Skin of body (tissue), 2 donors: ENCODE measurements around the gene CTPS1. TPM values are rescaled to one million over a fixed set of nuclear protein-coding genes. Genes with fewer than 3 reads are reported as not detected.

ENCODE experiments used
- DNase-seq: peaks from one replicate; lab custom pipeline; 2025; lab: John Stamatoyannopoulos, UW
- total RNA-seq: library from RNA; depleted of rRNA; stranded (reverse); fragments of >200 nt; gene quantifications from one replicate; pipeline ENCODE4 v1.2.3, GENCODE V29; 2014

The CTPS1 gene
- total RNA-seq, 1 donor from 2014 or later = 19.9 TPM

GRCh38 chr1:40969445-40969844 is 10.1 kb upstream of the CTPS1 start:
- DNase-seq = no peak

GRCh38 chr1:40971966-40972365 is 7.5 kb upstream of the CTPS1 start:
- no peak for DNase-seq

- no peak for DNase-seq
Observed at GRCh38 chr1:40973912-40974311, 5.6 kb upstream of the CTPS1 start.

- DNase-seq = no peak
Observed at GRCh38 chr1:40974945-40975344, 4.6 kb upstream of the CTPS1 start.

GRCh38 chr1:40976952-40977690 is 2.4 kb upstream of the CTPS1 start:
- no peak for DNase-seq

- no peak for DNase-seq
Observed at GRCh38 chr1:40977716-40978115, 1.8 kb upstream of the CTPS1 start.

GRCh38 chr1:40978886-40979240 is 633 bp upstream of the CTPS1 start:
- DNase-seq = no peak

GRCh38 chr1:40980068-40980452 is 564 bp downstream of the CTPS1 start:
- DNase-seq = no peak

GRCh38 chr1:40980453-40981121 is 1.1 kb downstream of the CTPS1 start:
- DNase-seq = no peak

- peak; percentile 57 for DNase-seq
Observed at GRCh38 chr1:40981691-40982448, 2.4 kb downstream of the CTPS1 start.

- no peak for DNase-seq
Observed at GRCh38 chr1:40982721-40983120, 3.2 kb downstream of the CTPS1 start.

- DNase-seq = no peak
Observed at GRCh38 chr1:40983286-40983685, 3.8 kb downstream of the CTPS1 start.

GRCh38 chr1:40984066-40984465 is 4.6 kb downstream of the CTPS1 start:
- peak; percentile 43 for DNase-seq

- no peak for DNase-seq
Observed at GRCh38 chr1:40984531-40984930, 5.0 kb downstream of the CTPS1 start.

GRCh38 chr1:40985161-40985560 is 5.7 kb downstream of the CTPS1 start:
- DNase-seq = peak; percentile 33

GRCh38 chr1:40985875-40986274 is 6.4 kb downstream of the CTPS1 start:
- no peak for DNase-seq

GRCh38 chr1:40986328-40986783 is 6.9 kb downstream of the CTPS1 start:
- no peak for DNase-seq

GRCh38 chr1:40986956-40987355 is 7.5 kb downstream of the CTPS1 start:
- peak; percentile 67 for DNase-seq

- DNase-seq = no peak
Observed at GRCh38 chr1:40987439-40988276, 8.2 kb downstream of the CTPS1 start.

GRCh38 chr1:40988280-40988679 is 8.8 kb downstream of the CTPS1 start:
- DNase-seq = no peak

- DNase-seq = no peak
Observed at GRCh38 chr1:40989066-40989465, 9.6 kb downstream of the CTPS1 start.
